A204.1 (cell line): ENCODE results near the gene PHKG1.
"Not testable (repeated sequence)": the region's sequence is repeated elsewhere in the genome, so short reads cannot be mapped to it uniquely, and the experiment has no call there.

ENCODE experiments used
- FAIRE-seq: peaks from 2 replicates; lab custom pipeline; 2012; peaks lifted over from hg19 to GRCh38; lab: Jason Lieb, UNC

PHKG1 gene

GRCh38 chr7:56092789-56093531, at the start of gene PHKG1:
TSS of gene PHKG1 (minus strand) at chr7:56092952. CDS start at chr7:56088941, 4,011 bp downstream.
- no peak for FAIRE-seq

GRCh38 chr7:56131062-56131461, 38.3 kb upstream of the PHKG1 start:
- not testable (repeated sequence) for FAIRE-seq

DNA sequence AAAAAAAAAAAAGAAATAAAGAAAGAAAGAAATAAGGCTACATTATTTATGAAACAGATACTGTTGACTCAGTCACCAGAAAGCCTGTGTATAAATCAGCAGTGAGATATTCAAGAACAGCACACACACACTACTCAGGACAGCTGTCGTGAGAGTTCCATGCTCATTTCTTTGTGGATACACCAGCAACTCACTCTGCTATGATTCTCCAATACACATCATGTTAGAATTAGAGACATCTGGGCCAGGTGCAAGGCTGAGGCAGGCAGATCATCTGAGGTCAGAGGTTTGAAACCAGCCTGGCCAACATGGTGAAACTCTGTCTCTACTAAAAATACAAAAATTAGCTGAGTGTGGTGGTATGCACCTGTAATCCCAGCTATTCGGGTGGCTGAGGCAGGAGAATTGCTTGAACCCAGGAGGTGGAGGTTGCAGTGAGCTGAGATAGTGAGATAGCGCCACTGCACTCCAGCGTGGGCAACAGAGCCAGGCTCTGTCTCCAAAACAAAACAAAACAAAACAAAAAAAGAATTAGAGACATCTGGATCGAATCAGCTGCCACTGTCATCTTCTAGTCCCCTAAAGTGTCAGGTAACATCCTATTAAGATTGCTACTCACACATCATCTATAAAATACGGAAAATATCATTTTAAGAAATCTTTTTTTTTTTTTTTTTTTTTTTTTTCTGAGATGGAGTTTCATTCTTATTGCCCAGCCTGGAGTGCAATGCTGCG, 34.7 kb upstream of the PHKG1 start:
- FAIRE-seq: no peak

DNA sequence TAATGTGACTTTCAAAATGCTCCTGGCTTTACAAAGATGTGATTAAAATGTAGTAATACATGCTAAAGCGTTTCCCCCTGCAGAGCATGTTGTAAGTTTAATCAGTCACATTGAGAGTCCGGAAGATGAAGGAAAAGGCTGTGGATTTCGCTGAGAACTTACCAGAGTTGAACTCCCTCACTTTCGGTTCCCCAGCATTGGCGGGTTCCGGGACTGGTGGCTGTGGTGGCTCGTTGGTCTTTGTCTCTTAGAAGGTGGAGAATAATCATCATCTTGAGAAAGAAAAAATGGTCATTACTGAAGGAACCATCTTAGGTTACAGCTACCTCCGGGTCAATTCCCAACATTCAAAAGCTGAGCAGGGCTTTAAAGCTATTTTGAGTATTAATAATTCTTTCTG, 33.1 kb upstream of the PHKG1 start:
- FAIRE-seq: no peak

- no peak for FAIRE-seq
Measured at GRCh38 chr7:56124981-56125380, 32.2 kb upstream of the PHKG1 start.

DNA sequence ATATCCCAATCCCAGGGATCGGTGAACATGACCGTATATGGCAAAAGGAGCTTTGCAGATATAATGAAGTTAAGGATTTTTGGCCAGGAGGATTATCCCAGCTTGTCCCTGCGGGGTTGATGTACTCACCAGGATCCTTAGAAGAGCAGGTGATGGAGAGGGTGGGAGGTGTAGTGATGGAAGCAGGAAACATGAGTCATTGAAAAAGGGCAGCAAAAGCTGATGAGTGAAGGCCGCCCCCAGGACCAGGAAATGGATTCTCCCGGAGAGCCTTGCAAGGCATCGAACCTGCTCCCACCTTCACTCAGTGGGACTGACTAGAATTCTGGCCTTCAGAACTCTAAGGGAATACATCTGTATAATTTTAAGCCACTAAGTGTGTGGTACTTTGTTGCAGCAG, 28.7 kb upstream of the PHKG1 start:
- FAIRE-seq: no peak

GRCh38 chr7:56115852-56116538, 23.2 kb upstream of the PHKG1 start, which contains the start of gene NUPR2:
TSS of gene NUPR2 (minus strand) at chr7:56116417. CDS start at chr7:56116314, 103 bp downstream.
- FAIRE-seq: no peak

DNA sequence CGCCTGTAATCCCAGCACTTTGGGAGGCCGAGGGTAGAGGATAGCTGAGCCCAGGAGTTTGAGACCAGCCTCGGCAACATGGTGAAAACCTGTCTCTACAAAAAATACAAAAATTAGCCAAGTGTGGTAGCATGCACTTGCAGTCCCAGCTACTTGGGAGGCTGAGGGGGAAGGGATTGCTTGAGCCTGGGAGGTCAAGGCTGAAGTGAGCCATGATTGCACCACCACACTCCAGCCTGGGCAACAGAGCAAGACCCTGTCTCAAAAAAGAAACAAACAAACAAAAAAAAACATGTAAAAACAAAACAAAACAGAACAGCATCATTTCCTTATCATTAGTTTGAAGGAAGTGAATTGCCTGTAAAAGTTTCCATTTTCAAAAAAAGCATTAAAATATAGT, 19.5 kb upstream of the PHKG1 start:
- not testable (repeated sequence) for FAIRE-seq

DNA sequence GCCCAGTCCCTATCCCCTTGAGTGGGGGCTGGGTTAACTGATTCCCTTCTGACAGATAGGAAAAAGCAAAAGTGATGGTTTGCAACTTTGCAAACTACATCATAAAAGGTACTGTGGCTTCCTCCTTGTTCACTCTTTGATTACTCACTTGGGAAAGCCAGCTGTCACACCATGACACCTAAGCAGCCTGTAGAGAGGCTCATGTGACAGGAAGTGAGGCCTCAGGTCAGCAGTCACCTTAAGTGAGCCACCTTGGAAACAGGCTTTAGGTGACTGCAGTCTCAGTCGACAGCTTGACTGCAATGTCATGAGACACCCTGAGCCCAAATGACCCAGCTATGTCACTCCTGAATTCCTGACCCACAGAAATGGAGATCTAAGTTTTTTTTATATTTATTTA, 17.9 kb upstream of the PHKG1 start:
- no peak for FAIRE-seq

GRCh38 chr7:56107954-56108258, 15.2 kb upstream of the PHKG1 start:
- no peak for FAIRE-seq

DNA sequence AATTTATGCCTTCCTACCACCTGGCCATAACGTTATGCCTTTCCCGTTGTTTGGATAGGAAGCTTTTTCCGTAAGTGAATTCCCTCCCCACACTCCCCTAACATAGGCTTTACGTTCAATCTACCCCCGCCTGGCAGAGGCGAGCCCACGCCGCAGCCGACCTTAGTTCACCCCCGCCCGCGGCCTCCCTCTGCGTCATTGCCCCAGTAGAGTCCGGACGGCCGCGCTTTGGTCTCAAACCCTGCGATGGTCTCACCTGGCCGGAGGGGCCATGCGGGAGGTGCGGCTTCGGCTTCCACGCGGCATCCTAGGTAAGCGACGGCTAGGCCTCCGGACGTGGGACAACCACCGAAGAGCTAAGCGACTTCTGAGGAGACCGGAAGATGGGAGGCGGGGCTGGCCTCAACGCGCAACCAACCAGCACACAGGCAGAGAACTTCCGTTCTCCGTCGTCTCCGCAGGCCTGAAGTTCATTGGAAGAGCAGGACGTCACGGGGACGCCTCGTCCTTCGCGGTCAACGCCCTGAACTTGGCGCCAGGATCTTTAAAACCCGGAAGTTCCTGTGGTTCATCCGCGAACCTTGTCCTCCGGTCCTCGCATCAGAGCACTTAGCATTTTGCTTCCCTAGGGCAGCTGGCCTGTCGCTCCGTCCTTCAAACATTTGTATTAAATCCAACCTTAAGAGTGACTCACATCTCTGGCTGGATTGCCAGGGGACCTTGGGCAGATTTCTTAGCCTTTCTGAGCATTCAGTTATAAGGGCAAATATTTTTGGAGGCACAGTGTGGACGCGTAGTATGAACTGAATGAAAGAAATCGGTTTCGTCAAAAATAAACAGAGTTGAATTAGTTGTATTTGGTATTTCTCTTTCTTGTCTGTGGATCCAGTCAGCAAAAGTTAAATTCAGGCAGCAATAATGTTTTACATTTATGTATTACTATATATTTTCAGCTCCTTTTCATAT, 13.6 kb upstream of the PHKG1 start, which contains the start of gene CHCHD2:
Gene CHCHD2 (minus strand): TSS at position 369 of the 966 bp plus-strand sequence. CDS start 63 bp downstream, at position 306.
- FAIRE-seq: peak; percentile 96

DNA sequence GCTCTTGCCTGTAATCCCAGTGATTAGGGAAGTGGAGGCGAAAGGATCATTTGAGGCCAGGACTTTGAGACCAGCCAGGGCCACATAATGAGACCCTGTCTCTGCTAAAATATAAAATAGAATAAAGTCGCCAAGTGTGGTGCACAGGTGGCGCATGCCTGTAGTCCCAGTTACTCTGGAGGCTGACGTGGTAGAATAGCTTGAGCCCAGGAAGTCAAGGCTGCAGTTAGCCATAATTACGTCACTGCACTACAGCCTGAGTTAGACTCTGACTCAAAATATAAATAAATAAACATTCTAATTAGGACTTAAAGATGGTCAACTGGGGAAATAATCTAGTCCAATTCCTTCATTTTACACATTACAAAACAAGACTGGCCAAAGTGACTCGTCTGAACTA, 12.8 kb upstream of the PHKG1 start:
- no peak for FAIRE-seq

DNA sequence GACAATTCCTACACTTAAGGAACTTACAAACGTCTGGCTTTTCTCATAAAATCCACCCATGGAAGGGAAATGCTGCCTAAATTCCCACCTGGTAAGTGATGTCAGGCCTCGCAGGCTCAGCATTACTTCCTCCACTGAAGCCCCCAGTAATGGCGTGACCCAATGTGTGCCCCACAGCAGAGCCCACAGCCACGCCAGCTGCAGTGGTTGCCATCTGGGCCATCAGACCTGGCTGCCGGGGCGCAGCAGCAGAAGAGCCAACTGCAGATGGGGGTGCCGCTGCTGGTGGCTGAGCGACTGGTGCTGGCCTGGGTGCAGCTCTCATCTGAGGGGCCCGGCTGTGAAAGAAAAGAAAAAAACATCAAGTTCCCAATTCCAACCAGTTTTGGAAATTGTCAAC, 11.4 kb upstream of the PHKG1 start:
- not testable (repeated sequence) for FAIRE-seq

GRCh38 chr7:56099653-56100052, 6.9 kb upstream of the PHKG1 start:
- no peak for FAIRE-seq

GRCh38 chr7:56098187-56099008, 5.6 kb upstream of the PHKG1 start:
- not testable (repeated sequence) for FAIRE-seq

GRCh38 chr7:56097700-56098099, 4.9 kb upstream of the PHKG1 start:
- FAIRE-seq: no peak

- not testable (repeated sequence) for FAIRE-seq
Measured at GRCh38 chr7:56092388-56092787, 364 bp downstream of the PHKG1 start.

GRCh38 chr7:56091591-56091990, 1.2 kb downstream of the PHKG1 start:
- no peak for FAIRE-seq

- FAIRE-seq: no peak
Measured at GRCh38 chr7:56087445-56087844, 5.3 kb downstream of the PHKG1 start.

GRCh38 chr7:56086761-56087160, 6.0 kb downstream of the PHKG1 start:
- no peak for FAIRE-seq
